Motor neuron (in vitro differentiated cells): ENCODE data around the gene TRIP11. TPM values are rescaled to one million over a fixed set of nuclear protein-coding genes. Genes with fewer than 3 reads are reported as not detected.
A peak's percentile ranks its signal among the peaks of the same experiment; 100 is the strongest.
"Not testable (repeated sequence)": the region's sequence is repeated elsewhere in the genome, so short reads cannot be mapped to it uniquely, and the experiment has no call there.

Experiments used
- ATAC-seq, 8 experiments: fragments of 200-7000 bp; cut with Tn5 transposase; replicated peaks in 6 of 8; 2 replicates each; pipeline ENCODE4 v1.8.0; 2021; ENCODE audit warnings: mild to moderate bottlenecking in 8 of 8, moderate library complexity in 8 of 8
- H3K27ac ChIP-seq, 2 donors: fragments of 250-450 bp; sonication (Bioruptor Pico); 2 replicates each; pipeline ENCODE4 v1.9.0; 2021; ENCODE audit warnings: antibody characterized with exemption in 2 of 2, mild to moderate bottlenecking in 2 of 2, moderate library complexity in 1 of 2
- H3K4me1 ChIP-seq, 2 donors: fragments of 250-450 bp; sonication (Bioruptor Pico); replicated peaks in 1 of 2; 2 replicates each; pipeline ENCODE4 v1.6.1; 2021; ENCODE audit warnings: antibody characterized with exemption in 2 of 2, mild to moderate bottlenecking in 2 of 2, moderate library complexity in 1 of 2
- H3K4me3 ChIP-seq, 5 donors: fragments of 250-450 bp; sonication (Bioruptor Pico); 2 replicates each; pipeline ENCODE4 v1.9.0; 2021; ENCODE audit warnings: antibody characterized with exemption in 5 of 5, mild to moderate bottlenecking in 5 of 5, moderate library complexity in 4 of 5
- WGBS, 10 experiments: fragments of 450-650 bp; shearing (Covaris generic); methylation state at CpG; one replicate each; pipeline ENCODE4 v1.0.0; 2022; 5-methylcytosine and 5-hydroxymethylcytosine counted together
- in situ Hi-C, 9 experiments: fragments of 400-800 bp; cut with MboI; loops; one replicate each; pipeline ENCODE4 v1.15.0; 2021; ENCODE audit warnings: low sequenced_read_pairs in 9 of 9, low pct_unique_long_range_greater_than_20kb in 2 of 9; ENCODE audit not compliant: unreplicated experiment in 9 of 9
- total RNA-seq, 8 experiments: library from RNA; unstranded; fragments of 300-600 nt; gene quantifications; 2 replicates each; pipeline versions ENCODE4 v1.2.3 to v1.2.4, GENCODE V29; 2022

The TRIP11 gene
- 10 to 100 TPM; 16.8 to 45.2 (median 24.1) TPM for total RNA-seq

DNA sequence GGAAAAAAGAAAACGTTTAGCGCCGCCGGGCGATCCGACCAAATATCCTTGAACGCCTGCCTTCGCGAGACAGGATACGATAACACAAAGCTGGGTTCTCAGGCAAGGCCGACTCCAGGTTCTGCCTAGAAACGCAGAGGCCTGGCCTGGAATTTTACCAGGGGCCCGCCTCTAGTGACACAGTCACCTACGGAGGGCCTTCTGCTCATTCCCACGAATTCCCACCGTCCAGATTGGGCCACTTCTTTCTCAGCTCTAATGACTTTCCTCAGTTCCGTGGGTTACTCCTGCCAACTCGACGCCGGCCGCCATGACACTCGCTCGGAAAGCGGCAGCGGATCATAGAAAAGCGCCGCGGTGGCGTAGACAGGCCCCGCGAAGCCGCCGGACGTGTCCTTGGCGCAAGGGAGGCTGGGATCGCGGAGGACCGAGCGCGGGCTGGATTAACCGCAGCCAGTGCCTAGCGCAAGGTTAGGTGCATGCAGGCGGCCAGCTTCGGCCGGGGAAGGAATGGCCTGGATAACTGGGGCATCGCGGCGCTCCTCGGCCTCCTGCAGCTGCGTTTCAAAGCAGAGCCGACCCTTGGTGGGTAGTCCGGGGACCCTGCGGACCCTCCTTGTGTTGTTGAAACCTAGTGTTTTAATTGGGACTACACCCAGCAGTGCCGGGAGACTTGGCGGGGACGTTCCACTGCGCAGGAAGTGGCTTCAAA is at the start of gene TRIP11:
Gene TRIP11, minus strand, starts transcription at position 341 of the 712 bp plus-strand sequence. CDS start 374 bp downstream, outside the sequence.
- in situ Hi-C loops: no loop called here
- peaks cover 8 to 12% of the 10 kb centered on the region in 2 donors for H3K4me1 ChIP-seq
- peak within 1 kb of the TSS; percentile 68 to 90 (median 76) for H3K4me3 ChIP-seq
- WGBS, 10 experiments: 0 to 4% (median 0%) methylated on average over 1 to 41 of the region's 57 CpGs
- ATAC-seq: peak; percentile 89 to 92 (median 91)
- H3K27ac ChIP-seq: peak within 1 kb of the TSS; percentile 97 to 99

DNA sequence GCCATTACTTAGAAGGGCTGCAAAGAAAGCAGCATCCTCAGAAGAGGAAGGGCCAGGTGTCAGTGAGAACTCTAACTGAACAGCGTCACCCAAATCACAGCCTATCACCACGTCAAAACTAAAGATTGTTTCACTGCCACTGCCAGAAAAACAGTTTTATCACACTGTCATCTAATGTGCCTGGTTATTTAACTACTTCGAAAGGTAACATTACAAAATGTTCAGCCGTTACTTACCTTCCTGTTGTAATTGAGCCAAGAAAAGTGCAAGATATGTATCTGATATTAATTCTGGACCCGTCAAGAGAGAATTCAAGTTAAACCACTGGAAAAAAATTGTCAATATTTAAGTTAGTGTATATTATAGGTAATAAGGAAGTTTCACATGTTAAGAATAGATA is 48.6 kb upstream of the TRIP11 start:
- WGBS, 10 experiments: 85 to 100% (median 98%) methylated on average over 1 to 5 of the region's 5 CpGs
- in situ Hi-C loops: no loop called here
- ATAC-seq: no peak
- Histone ChIP-seq H3K4me3 (no peak overlapping the region), H3K27ac (no peak overlapping the region), H3K4me1 (no peaks in the 10 kb centered on the region)

DNA sequence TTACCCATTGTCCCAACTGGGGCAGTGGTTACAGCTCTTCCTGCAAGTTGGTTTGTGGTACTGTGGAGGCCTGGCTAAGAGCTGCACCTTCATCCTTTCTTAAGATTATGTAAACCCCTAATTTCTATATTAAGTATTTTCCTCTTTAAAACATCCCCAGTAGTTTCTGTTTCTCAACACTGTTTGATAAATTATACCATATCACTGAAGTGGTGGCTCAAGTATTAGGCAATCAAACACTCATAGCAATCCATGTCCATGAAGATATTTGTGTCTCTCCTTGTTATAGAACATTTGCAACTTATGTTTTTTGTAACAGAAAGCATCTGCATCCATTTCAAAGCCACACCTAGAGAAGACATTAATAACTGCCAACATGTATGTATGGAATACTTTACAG is 34.7 kb upstream of the TRIP11 start:
- no peak overlapping the region for H3K4me3 ChIP-seq
- ATAC-seq: no peak
- no peaks in the 10 kb centered on the region for H3K4me1 ChIP-seq
- in situ Hi-C loops: no loop called here
- no peak overlapping the region for H3K27ac ChIP-seq

DNA sequence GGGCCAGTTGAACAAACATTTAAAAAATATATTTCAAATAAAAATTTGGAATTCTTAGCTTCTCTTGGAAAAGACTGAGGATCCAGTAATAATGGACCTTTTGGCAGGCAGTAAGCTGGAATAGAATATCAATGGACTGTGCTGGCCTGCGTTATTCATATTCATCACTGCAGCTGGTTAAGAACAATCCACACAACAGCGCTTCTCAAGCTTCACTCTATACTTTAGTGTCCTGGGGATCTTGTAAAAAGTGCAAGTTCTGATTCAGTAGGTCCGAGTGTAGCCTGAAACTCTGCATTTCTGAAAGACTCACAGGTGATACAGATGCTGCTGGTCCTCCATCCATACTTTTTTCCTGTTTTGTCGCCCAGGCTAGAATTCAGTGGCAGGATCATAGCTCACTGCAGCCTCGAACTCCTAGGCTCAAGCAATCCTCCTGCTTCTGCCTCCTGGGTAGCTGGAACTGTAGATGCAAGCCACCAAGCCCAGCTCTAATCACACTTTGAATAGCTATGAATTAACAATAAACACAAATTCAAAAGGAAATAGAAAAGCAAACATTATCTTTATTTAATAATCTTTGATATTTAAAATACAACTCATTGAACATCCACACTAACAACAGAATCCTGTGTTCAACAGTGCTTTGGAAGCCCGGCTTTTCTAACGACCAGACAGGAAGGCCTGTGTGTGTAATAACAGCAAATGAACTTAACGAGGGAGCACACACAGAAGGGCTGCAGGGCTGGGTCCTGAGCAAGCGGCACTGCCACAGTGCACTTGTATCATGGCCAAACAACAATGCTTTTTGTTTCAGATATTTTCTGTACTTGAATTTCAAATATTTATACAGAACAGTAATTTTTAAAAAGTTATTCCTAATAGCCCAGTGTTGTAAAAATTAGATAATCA is 18.4 kb upstream of the TRIP11 start:
- no peak overlapping the region for H3K4me3 ChIP-seq
- peak in 2 of 8 experiments; percentile 32 to 47 for ATAC-seq
- H3K27ac ChIP-seq: no peak overlapping the region
- WGBS, 10 experiments: 55 to 90% (median 63%) methylated on average over 2 to 9 of the region's 9 CpGs; no CpG with 5 or more reads in 1 of the 10 experiments
- in situ Hi-C loops: no loop called here
- no peaks in the 10 kb centered on the region for H3K4me1 ChIP-seq

DNA sequence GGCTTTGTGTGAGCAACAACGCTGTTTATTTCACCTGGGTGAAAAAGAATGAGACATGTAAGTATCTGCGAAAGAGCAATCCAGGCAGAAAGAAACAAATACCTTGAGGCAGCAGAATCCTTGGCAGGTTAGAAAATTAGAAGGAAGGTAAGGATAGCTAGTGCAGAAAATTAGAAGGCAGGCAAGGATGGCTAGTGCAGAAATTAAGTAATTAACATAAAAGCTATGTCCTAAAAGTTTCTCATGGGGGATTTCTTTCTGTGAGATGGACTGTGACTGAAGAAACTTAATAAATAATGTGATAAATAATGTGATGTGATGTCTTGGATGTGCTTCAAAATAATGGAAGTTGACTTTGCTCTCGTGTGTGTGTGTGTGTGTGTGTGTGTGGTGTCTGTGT is 9.9 kb upstream of the TRIP11 start:
- ATAC-seq: no peak
- in situ Hi-C loops: no loop called here
- 50 to 100% (median 85%) methylated on average over 2 to 3 of the region's 3 CpGs; no CpG with 5 or more reads in 2 of the 10 experiments for WGBS, 10 experiments
- Histone ChIP-seq H3K27ac (no peak overlapping the region), H3K4me3 (no peak overlapping the region), H3K4me1 (no peaks in the 10 kb centered on the region)

DNA sequence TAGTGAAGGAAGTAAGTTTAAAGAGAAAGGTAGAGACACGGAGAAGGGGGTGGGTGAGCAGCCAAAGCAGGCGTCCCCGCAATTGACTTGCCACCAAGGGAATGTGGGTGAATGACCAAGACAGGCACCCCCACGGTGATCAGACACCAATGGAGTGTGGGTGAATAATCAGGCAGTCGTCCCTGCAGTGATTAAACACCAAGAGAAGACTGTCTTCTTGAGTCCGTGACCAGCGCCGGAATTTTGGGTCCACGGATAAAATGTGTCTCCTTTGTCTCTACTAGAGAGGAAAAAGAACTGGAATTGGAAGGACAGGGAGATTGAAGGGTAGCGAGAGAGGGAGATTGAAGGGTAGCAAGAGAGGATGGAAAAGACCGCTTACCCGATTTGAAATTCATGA is 9.4 kb upstream of the TRIP11 start:
- WGBS, 10 experiments: 71 to 100% (median 94%) methylated on average over 2 to 12 of the region's 12 CpGs; no CpG with 5 or more reads in 1 of the 10 experiments
- H3K4me1 ChIP-seq, H3K4me3 ChIP-seq, in situ Hi-C loops, H3K27ac ChIP-seq, ATAC-seq: not testable (repeated sequence)

DNA sequence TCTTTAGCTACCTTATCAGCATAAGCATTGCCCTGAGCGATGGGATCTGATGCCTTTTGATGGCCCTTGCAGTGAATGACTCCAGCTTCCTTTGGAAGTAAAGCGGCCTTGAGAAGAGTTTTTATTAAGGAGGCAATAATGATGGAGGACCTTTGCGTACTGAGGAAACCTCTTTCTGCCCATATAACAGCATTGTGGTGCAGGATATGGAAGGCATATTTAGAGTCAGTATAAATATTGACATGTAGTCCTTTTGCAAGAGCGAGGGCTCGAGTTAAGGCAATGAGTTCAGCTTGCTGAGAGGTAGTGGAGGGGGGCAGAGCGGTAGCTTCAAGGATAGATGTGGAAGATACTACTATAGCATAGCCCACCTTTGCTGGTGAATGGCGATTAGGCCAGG is 6.0 kb upstream of the TRIP11 start:
- WGBS, 10 experiments: 60 to 100% (median 90%) methylated on average over 1 to 5 of the region's 7 CpGs; no CpG with 5 or more reads in 2 of the 10 experiments
- H3K4me1 ChIP-seq, in situ Hi-C loops, H3K4me3 ChIP-seq, H3K27ac ChIP-seq, ATAC-seq: not testable (repeated sequence)

DNA sequence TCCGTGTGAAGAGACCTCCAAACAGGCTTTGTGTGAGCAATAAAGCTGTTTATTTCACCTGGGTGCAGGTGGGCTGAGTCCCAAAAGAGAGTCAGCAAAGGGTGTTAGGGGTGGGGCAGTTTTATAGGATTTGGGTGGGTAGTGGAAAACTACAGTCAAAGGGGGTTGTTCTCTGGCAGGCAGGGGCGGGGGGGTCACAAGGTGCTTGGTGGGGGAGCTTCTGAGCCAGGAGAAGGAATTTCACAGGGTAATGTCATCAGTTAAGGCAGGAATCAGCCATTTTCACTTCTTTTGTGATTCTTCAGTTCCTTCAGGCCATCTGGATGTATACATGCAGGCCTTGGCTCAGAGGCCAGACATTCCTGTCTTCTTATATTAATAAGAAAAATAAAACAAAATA is 1.9 kb upstream of the TRIP11 start:
- ATAC-seq, in situ Hi-C loops: not testable (repeated sequence)

DNA sequence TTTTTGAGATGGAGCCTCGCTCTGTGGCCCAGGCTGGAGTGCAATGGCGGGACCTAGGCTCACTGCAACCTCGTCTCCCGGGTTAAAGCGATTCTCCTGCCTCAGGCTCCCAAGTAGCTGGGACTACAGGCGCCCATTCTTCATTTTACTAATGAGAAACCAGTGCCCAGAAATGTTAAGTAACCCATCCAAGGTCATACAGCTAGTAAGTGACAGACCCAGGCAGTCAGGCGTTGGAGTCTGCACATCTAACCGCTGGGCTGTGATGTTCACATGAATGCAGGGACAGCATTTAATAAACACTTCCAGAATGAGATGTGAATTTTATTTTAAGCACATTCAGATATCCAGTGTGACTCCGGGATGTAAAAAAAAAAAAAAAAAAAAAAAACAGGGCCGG is 1.3 kb upstream of the TRIP11 start:
- Histone ChIP-seq H3K27ac (peak overlapping the region; percentile 97 to 99), H3K4me1 (peaks cover 8 to 12% of the 10 kb centered on the region in 2 donors), H3K4me3 (peak overlapping the region; percentile 68 to 90 (median 76))
- no peak for ATAC-seq
- 67 to 100% (median 78%) methylated on average over 1 to 6 of the region's 10 CpGs; no CpG with 5 or more reads in 2 of the 10 experiments for whole genome bisulfite sequencing, 10 experiments
- in situ Hi-C loops: no loop called here

More for the DNA sequence above, 1.9 kb upstream of the TRIP11 start:
- H3K4me3 ChIP-seq: not testable (repeated sequence)
- Histone ChIP-seq H3K4me1 (peaks cover 8 to 12% of the 10 kb centered on the region in 2 donors), H3K27ac (peak overlapping the region; percentile 97 to 99)
- WGBS, 10 experiments: 67 to 100% (median 100%) methylated on average over 1 of the region's 2 CpGs; no CpG with 5 or more reads in 5 of the 10 experiments

DNA sequence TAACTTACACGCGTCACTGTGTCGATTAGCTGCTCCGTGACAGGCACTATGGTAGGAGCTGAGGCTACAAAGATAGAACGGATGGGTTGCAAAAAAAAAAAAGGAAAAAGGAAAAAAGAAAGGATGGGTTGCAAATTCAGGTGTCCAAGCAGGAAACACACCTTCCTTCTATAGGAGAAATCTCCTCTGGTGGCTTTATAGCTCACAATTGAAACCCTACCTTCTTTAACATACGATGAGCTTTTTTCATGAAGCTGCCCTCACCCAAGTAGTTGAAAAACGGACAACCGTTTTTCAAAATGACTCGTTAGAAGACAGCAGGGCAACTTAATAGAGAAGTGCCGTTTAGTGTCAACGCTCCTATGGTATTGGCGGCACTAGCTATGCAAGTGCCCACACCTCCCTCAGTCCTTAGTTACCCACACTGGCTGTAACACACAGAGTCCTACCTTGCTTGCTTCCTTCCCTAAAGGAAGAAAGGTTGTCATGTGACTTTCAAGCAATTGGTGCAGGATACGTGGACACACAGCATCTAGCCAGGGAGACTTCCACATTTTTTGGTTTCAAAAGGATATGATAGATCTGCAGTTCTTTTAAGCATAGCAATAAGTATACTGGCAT is 682 bp upstream of the TRIP11 start:
- Histone ChIP-seq H3K4me1 (peaks cover 8 to 12% of the 10 kb centered on the region in 2 donors), H3K27ac (peak overlapping the region; percentile 97 to 99), H3K4me3 (peak overlapping the region; percentile 68 to 90 (median 76))
- 0 to 9% (median 2%) methylated on average over 2 to 13 of the region's 13 CpGs for WGBS, 10 experiments
- peak; percentile 2 to 51 (median 41) for ATAC-seq
- in situ Hi-C loops: no loop called here

DNA sequence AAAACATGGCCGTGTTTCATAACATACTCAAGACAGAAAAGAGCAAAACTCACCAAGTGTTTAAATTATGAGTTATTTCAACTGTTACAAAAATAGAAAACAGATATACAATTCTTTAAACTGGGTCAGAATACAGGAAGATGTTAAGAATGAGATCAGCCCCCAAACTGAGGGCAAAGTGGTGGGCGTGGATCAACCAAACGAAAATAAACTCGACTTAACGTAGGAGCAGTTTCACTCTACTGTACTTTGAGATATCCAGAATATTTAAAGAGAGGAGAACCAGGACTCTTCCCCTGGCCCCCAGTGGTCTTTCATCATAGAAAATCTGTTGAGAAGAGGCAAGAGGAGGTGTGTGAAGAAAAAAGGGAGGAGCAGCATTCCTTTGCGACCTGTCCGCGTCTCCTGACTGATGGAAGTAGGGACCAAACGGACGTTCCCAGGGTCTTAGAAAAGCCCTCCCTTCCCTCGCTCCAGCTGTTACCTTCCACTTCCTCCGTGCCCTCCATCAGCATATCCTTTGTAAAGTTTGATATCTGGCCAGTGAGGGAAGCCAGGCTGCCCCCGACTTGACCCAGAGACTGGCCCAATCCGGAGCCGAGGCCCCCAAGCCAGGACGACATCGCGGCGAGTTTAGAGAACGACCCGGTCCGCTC is 668 bp downstream of the TRIP11 start:
- H3K4me3 ChIP-seq: peak overlapping the region; percentile 68 to 90 (median 76)
- in situ Hi-C loops: no loop called here
- peaks cover 8 to 12% of the 10 kb centered on the region in 2 donors for H3K4me1 ChIP-seq
- H3K27ac ChIP-seq: peak overlapping the region; percentile 97 to 99
- WGBS, 10 experiments: 0 to 10% (median 0%) methylated on average over 4 to 16 of the region's 22 CpGs; no CpG with 5 or more reads in 1 of the 10 experiments
- ATAC-seq: peak; percentile 48 to 81 (median 70)

DNA sequence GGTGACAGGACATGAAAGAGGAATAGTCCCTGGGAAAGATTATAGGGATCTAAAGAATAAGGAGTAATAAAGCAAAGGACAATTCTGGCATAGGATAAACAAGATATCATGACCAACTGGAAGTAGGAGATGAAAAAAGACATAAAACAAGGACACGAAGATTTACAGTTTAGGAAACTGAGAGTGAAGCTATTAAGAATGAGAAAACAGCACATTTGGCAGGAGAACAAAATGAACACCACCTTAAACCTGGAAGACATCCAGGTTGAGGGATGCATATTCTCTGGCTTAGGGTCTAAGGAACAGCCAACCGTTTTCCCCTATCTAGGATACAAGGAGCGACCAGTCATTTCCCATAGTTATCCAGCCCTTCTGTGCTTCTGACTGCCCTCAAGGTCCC is 1.9 kb downstream of the TRIP11 start:
- in situ Hi-C loops: no loop called here
- Histone ChIP-seq H3K27ac (no peak overlapping the region), H3K4me1 (peaks cover 8 to 12% of the 10 kb centered on the region in 2 donors), H3K4me3 (peak overlapping the region; percentile 68 to 90 (median 76))
- WGBS, 10 experiments: 10 to 86% (median 50%) methylated on average over 1 to 3 of the region's 3 CpGs
- no peak for ATAC-seq
